ENCODE results near the gene FLT3LG.

- TF ChIP-seq CTCF (IDR thresholded peaks at IDR 0.05) (peak in 1 of 4 donors; percentile 6), POLR2A (IDR thresholded peaks at IDR 0.05) (no peak)
Observed at GRCh38 chr19:49430678-49431329, 43.2 kb upstream of the FLT3LG start.
